NT2/D1 (cell line): Measurements from ENCODE around the gene JAK3.

Source experiments
- SUZ12 ChIP-seq: IDR thresholded peaks from 2 replicates; pipeline ENCODE4 v1.6.1; 2011; ENCODE audit not compliant: insufficient read length, insufficient read depth; ENCODE audit errors: extremely low read depth
- YY1 ChIP-seq: IDR thresholded peaks from 2 replicates; pipeline ENCODE4 v1.6.1; 2011; ENCODE audit not compliant: insufficient read length, insufficient read depth
- ZNF274 ChIP-seq: IDR thresholded peaks from 2 replicates; pipeline ENCODE4 v1.6.1; 2011; ENCODE audit warnings: mild to moderate bottlenecking, low read depth, low read length

DNA sequence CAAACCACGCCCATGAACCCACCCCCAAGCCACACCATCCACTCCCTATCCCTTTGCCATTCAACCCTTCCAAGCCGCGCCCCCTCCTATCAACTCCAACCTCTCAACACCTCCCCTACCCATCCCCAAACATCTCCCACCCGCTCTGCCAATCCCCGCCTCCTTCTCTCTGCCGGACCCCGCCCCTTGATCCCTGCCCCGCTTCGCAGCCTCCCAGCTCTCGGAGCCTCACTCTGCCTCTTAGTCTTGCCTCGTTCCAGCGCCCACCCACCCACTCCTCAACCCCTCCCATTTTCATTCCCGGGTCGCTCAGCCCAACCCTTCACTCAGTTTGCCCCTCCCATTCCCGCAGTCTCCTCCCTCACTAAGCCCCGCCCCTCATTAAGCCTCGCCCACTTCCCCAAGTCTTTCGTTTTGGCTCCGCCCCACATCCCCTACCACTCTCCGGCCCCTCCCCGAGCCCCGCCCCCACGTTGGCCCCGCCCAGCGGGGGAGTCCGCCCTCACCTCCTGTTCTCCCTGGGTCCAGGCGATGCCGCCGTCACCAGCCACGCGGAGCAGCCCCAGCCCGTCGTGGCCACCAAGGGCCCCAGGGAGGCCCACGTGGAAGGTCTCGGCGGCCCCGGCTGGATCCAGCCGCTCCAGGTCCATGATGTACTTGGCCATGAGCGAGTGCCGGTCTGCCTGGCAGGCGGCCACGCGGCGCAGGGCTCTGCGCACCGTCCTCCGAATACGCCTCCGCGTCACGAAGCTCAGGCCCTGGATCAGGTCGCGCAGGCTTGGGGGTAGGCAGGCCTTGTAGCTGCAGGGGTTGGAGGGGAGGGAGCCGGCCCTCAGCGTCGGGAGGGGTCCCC, 5.7 kb downstream of the JAK3 start:
- TF ChIP-seq ZNF274 (no peak), SUZ12 (no peak), YY1 (no peak)
